Endothelial cell of umbilical vein (primary cell): Measurements from ENCODE around the gene SLC9A9. TPM values are rescaled to one million over a fixed set of nuclear protein-coding genes. Genes with fewer than 3 reads are reported as not detected.

ENCODE experiments used
- BruUV-seq: library from RNA; stranded (reverse); fragments of 400-500 nt; replicated peaks from 2 replicates; lab custom pipeline; 2021; lab: Mats Ljungman, UMichigan
- CTCF ChIA-PET: fragments of 300-600, 350-600 bp; sonication (Branson Sonifier 250); formaldehyde crosslinking; loops from one replicate; lab custom pipeline; 2021; ENCODE audit warnings: antibody characterized with exemption, inconsistent platforms; lab: Charles Lee
- POLR2A ChIA-PET: fragments of 300-600, 350-600 bp; sonication (Branson Sonifier 250); formaldehyde crosslinking; loops from one replicate; lab custom pipeline; 2021; ENCODE audit warnings: antibody characterized with exemption, inconsistent platforms; lab: Charles Lee
- DNase-seq: peaks from one replicate; pipeline ENCODE4 v3.0.0-alpha.2; 2011; ENCODE audit warnings: low read depth, low spot score
- FAIRE-seq: peaks from 2 replicates; lab custom pipeline; 2011; peaks lifted over from hg19 to GRCh38; lab: Jason Lieb, UNC
- H2AFZ ChIP-seq: 2 replicates; pipeline ENCODE4 v1.6.0; 2012; ENCODE audit warnings: low read depth, low read length, control low read depth, inconsistent platforms
- H3K27ac ChIP-seq: 2 replicates; pipeline ENCODE4 v1.5.1; 2011; ENCODE audit warnings: low read depth, mild to moderate bottlenecking, control low read depth, low read length, moderate library complexity; ENCODE audit not compliant: insufficient read depth
- H3K27me3 ChIP-seq, 2 experiments: 2 replicates each; pipeline versions ENCODE4 v1.6.0 to v1.6.1; 2011; ENCODE audit warnings: low read length in 2 of 2, mixed read lengths in 1 of 2; ENCODE audit not compliant: control insufficient read depth in 2 of 2, insufficient read depth in 2 of 2
- H3K36me3 ChIP-seq, 2 experiments: 2 replicates in 1 of 2; 3 replicates in 1 of 2; pipeline ENCODE4 v1.5.1; 2011; ENCODE audit warnings: low read length in 2 of 2, mild to moderate bottlenecking in 1 of 2, moderate library complexity in 1 of 2; ENCODE audit not compliant: control insufficient read depth in 2 of 2, insufficient read depth in 2 of 2; ENCODE audit errors: extremely low read depth in 1 of 2
- H3K4me1 ChIP-seq: 3 replicates; pipeline ENCODE4 v1.5.1; 2011; ENCODE audit warnings: mild to moderate bottlenecking, low read length; ENCODE audit not compliant: control insufficient read depth, insufficient read depth; ENCODE audit errors: extremely low read depth
- H3K4me2 ChIP-seq: 2 replicates; pipeline ENCODE4 v1.6.1; 2011; ENCODE audit warnings: low read length, control low read depth, mixed read lengths; ENCODE audit not compliant: insufficient read depth
- H3K4me3 ChIP-seq, 3 experiments: fragments of 200-600 bp in 1 of 3; sonication (generic), shearing (Covaris generic) in 1 of 3; replicated peaks in 1 of 3; 2 replicates each; pipeline ENCODE4 v1.5.1; 2011 to 2016; ENCODE audit warnings: control low read depth in 3 of 3, low read length in 3 of 3, mild to moderate bottlenecking in 2 of 3, inconsistent platforms in 1 of 3, low read depth in 1 of 3, moderate library complexity in 1 of 3; ENCODE audit not compliant: insufficient read depth in 1 of 3
- H3K79me2 ChIP-seq: 2 replicates; pipeline ENCODE4 v1.6.0; 2012; ENCODE audit warnings: low read length, inconsistent platforms; ENCODE audit not compliant: control insufficient read depth, insufficient read depth
- H3K9ac ChIP-seq: replicated peaks from 2 replicates; pipeline ENCODE3; 2011; ENCODE audit warnings: low read length, control low read depth; ENCODE audit not compliant: insufficient read depth; ENCODE audit errors: extremely low read depth
- H3K9me1 ChIP-seq: replicated peaks from 3 replicates; pipeline ENCODE4 v1.6.0; 2011; ENCODE audit warnings: mild to moderate bottlenecking, low read length; ENCODE audit not compliant: control insufficient read depth, insufficient read depth; ENCODE audit errors: extremely low read depth
- H3K9me3 ChIP-seq: replicated peaks from 2 replicates; pipeline ENCODE4 v1.5.1; 2012; ENCODE audit warnings: low read length, inconsistent platforms; ENCODE audit not compliant: control insufficient read depth, insufficient read depth
- H4K20me1 ChIP-seq: replicated peaks from 2 replicates; pipeline ENCODE3; 2011; ENCODE audit warnings: mild to moderate bottlenecking, low read length; ENCODE audit not compliant: control insufficient read depth, insufficient read depth; ENCODE audit errors: extremely low read depth
- EZH2 ChIP-seq: IDR thresholded peaks from 2 replicates; pipeline ENCODE4 v1.6.1; 2012; ENCODE audit warnings: borderline replicate concordance, low read depth, mild to moderate bottlenecking, moderate library complexity, low read length, inconsistent platforms; ENCODE audit not compliant: severe bottlenecking
- GATA2 ChIP-seq: IDR thresholded peaks from 2 replicates; pipeline ENCODE4 v1.7.0; 2011; ENCODE audit warnings: low read depth, mild to moderate bottlenecking, moderate library complexity, mixed read lengths, low read length; ENCODE audit not compliant: insufficient read length, insufficient read depth
- JUN ChIP-seq: IDR thresholded peaks from 2 replicates; pipeline ENCODE4 v1.6.1; 2011; ENCODE audit warnings: borderline replicate concordance, low read depth; ENCODE audit not compliant: insufficient read length, insufficient read depth
- MYC ChIP-seq: IDR thresholded peaks from one replicate; pipeline ENCODE4 v1.6.1; 2011; ENCODE audit warnings: mild to moderate bottlenecking, low read depth, low read length
- POLR2AphosphoS5 ChIP-seq: IDR thresholded peaks from 2 replicates; pipeline ENCODE4 v1.6.1; 2012; ENCODE audit warnings: low read depth, mild to moderate bottlenecking, control low read depth, low read length, moderate library complexity; ENCODE audit not compliant: insufficient read depth
- dilution Hi-C: fragments of 300-500 bp; cut with MboI; formaldehyde crosslinking; loops from one replicate; pipeline ENCODE4 v1.15.0; 2019; ENCODE audit warnings: low sequenced_read_pairs; ENCODE audit not compliant: extremely low pct_ligation_motif_present
- intact Hi-C: fragments of 100-400 bp; cut with micrococcal nuclease; formaldehyde crosslinking; loops from one replicate; pipeline ENCODE4 v1.10.0; 2022
- polyA plus RNA-seq, 4 experiments: library from polyadenylated mRNA; depleted of rRNA in 3 of 4; stranded (reverse) in 3 of 4; unstranded in 1 of 4; fragments of >200 nt; gene quantifications; 2 replicates each; pipeline versions ENCODE4 v1.2.1 to v1.2.3, GENCODE V29; 2011 to 2012; ENCODE audit warnings: missing spikeins in 1 of 4
- total RNA-seq: library from RNA; stranded (reverse); gene quantifications from 2 replicates; pipeline ENCODE4 v1.2.3, GENCODE V29; 2021

Gene SLC9A9
- total and polyA plus RNA-seq, 2 donors (not counting 3 experiments of a cell fraction or from before 2014, with no cell fraction given), result 1.5 to 1.8 TPM

GRCh38 chr3:143810166-143810952 lies 37.9 kb downstream of the SLC9A9 start:
- no peak overlapping the region for H3K4me3 ChIP-seq
- no TSS peak for BruUV-seq
- no peaks in the 10 kb centered on the region for H3K9me3 ChIP-seq
- dilution Hi-C loops (no loop called here), intact Hi-C loops (no loop called here)
- ChIA-PET CTCF (no interaction called here), POLR2A (no interaction called here)
- H2AFZ ChIP-seq, result no peak overlapping the region
- no peaks in the 10 kb centered on the region for H3K9me1 ChIP-seq
- H3K79me2 ChIP-seq, result no peaks in the 10 kb centered on the region
- no peak overlapping the region for H3K4me2 ChIP-seq
- no peak overlapping the region for H3K27ac ChIP-seq
- no peaks in the 10 kb centered on the region for H3K36me3 ChIP-seq
- H3K9ac ChIP-seq, result no peak overlapping the region
- no peaks in the 10 kb centered on the region for H4K20me1 ChIP-seq
- FAIRE-seq (no peak), DNase-seq (no peak)
- H3K27me3 ChIP-seq, result no peaks in the 10 kb centered on the region
- H3K4me1 ChIP-seq, result no peaks in the 10 kb centered on the region
- TF ChIP-seq EZH2, result no peak
- no peak for TF ChIP-seq POLR2AphosphoS5

GRCh38 chr3:143809121-143809621 lies 39.1 kb downstream of the SLC9A9 start:
- intact Hi-C loops, result no loop called here
- no peak for TF ChIP-seq GATA2
- no peak for TF ChIP-seq MYC
- no peak for TF ChIP-seq EZH2
- TF ChIP-seq JUN, result no peak
- Histone ChIP-seq H3K9ac (no peak overlapping the region), H3K27me3 (no peaks in the 10 kb centered on the region), H3K79me2 (no peaks in the 10 kb centered on the region), H3K9me1 (no peaks in the 10 kb centered on the region), H4K20me1 (no peaks in the 10 kb centered on the region), H2AFZ (no peak overlapping the region), H3K27ac (no peak overlapping the region), H3K4me3 (no peak overlapping the region), H3K9me3 (no peaks in the 10 kb centered on the region), H3K4me2 (no peak overlapping the region), H3K4me1 (no peaks in the 10 kb centered on the region), H3K36me3 (no peaks in the 10 kb centered on the region)
- POLR2A ChIA-PET, result no interaction called here
- CTCF ChIA-PET, result no interaction called here
- FAIRE-seq (no peak), DNase-seq (no peak)
- dilution Hi-C loops, result no loop called here
- no TSS peak for BruUV-seq
